HepG2 (cell line): ENCODE results near the gene SAP25.

Experiments
- ATF1 ChIP-seq: IDR thresholded peaks from 2 replicates; pipeline ENCODE4 v1.6.1; 2016; ENCODE audit warnings: mild to moderate bottlenecking, control low read depth
- EP300 ChIP-seq, 3 experiments: sonication (generic) in 1 of 3; formaldehyde crosslinking in 1 of 3; IDR thresholded peaks; 2 replicates each; pipeline versions ENCODE4 v1.5.1 to v1.6.1; 2011 to 2020; ENCODE audit warnings: low read depth in 2 of 3, low read length in 2 of 3, borderline replicate concordance in 1 of 3, improper control_type of control experiment in 1 of 3, mild to moderate bottlenecking in 1 of 3, missing genetic modification reagents in 1 of 3, moderate library complexity in 1 of 3
- MYC ChIP-seq: sonication (generic); formaldehyde crosslinking; IDR thresholded peaks from 2 replicates; pipeline ENCODE4 v1.9.0; 2021; ENCODE audit warnings: missing genetic modification reagents, borderline replicate concordance
- POLR2A ChIP-seq, 2 experiments: IDR thresholded peaks; 2 replicates each; pipeline ENCODE4 v1.6.1; 2011; ENCODE audit warnings: low read depth in 2 of 2, low read length in 2 of 2, mild to moderate bottlenecking in 1 of 2, moderate library complexity in 1 of 2; ENCODE audit not compliant: insufficient read depth in 1 of 2
- POLR2AphosphoS5 ChIP-seq: IDR thresholded peaks from 2 replicates; pipeline ENCODE4 v1.6.1; 2012; ENCODE audit warnings: low read depth, low read length
- SAP130 ChIP-seq: IDR thresholded peaks from 2 replicates; pipeline ENCODE4 v1.6.1; 2016; ENCODE audit warnings: low read depth
- TAF15 ChIP-seq: fragments of 200-400 bp; formaldehyde crosslinking; IDR thresholded peaks from one replicate; pipeline ENCODE4 v1.6.1; 2018; ENCODE audit warnings: mild to moderate bottlenecking, low read depth, low read length; ENCODE audit not compliant: poor library complexity, severe bottlenecking
- ZBTB7A ChIP-seq: sonication (generic); formaldehyde crosslinking; IDR thresholded peaks from 2 replicates; pipeline ENCODE4 v1.8.0; 2022; ENCODE audit warnings: mild to moderate bottlenecking, missing genetic modification reagents
- ZKSCAN1 ChIP-seq: fragments of 150-350 bp; IDR thresholded peaks from 2 replicates; pipeline ENCODE4 v1.6.1; 2014; ENCODE audit warnings: low read length
- ZNF468 ChIP-seq: sonication (generic); formaldehyde crosslinking; IDR thresholded peaks from 2 replicates; pipeline ENCODE4 v1.8.0; 2022; ENCODE audit warnings: mild to moderate bottlenecking, moderate library complexity, missing genetic modification reagents
- ZNF775 ChIP-seq: sonication (generic); formaldehyde crosslinking; IDR thresholded peaks from 2 replicates; pipeline ENCODE4 v1.4.0; 2020; ENCODE audit warnings: missing genetic modification reagents, mild to moderate bottlenecking, moderate library complexity, borderline replicate concordance
- TF ChIP-seq, protein P1 (sequence below): IDR thresholded peaks from 2 replicates; pipeline ENCODE4 v1.6.1; 2012; ENCODE audit warnings: low read depth, low read length, improper control_type of control experiment
- TF ChIP-seq, protein P2 (sequence below): sonication (generic); formaldehyde crosslinking; IDR thresholded peaks from 2 replicates; pipeline ENCODE4 v1.8.1; 2023; ENCODE audit warnings: missing genetic modification reagents, inconsistent platforms, borderline replicate concordance

DNA sequence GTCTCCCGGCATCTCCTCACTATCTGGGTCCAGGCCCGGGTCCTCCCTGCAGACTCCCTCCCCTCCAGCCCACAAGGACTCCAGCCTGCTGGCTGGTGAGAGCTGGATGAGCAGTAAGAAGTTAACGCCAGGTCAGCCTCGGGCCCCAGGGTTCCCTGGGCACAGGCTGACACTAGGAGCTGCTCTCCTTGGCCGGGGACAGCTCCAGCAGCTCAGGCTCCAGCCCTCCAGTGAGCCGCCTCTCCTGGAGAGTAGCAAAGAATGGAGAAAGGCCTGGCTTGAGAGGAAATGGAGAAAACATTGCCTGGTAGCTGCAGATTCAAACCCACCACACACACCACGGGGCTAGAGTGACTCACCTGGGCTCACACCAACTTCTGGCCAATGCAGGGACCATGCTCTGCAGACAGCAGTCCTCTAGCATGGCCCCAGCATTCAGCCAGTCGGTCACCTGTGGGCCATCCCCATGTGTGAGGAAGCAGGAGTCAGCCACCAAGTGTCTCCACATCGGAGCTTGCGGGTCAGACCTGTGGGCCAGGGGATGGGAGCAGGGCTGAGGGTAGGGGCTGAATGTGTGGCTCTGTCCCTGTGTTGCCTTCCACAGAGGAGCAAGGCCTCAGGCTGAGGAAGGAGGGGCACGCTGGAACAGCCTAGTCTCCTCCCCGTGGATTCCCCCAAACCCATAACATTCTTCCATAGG is 6.5 kb downstream of the SAP25 start:
- TF ChIP-seq, protein P1, sequence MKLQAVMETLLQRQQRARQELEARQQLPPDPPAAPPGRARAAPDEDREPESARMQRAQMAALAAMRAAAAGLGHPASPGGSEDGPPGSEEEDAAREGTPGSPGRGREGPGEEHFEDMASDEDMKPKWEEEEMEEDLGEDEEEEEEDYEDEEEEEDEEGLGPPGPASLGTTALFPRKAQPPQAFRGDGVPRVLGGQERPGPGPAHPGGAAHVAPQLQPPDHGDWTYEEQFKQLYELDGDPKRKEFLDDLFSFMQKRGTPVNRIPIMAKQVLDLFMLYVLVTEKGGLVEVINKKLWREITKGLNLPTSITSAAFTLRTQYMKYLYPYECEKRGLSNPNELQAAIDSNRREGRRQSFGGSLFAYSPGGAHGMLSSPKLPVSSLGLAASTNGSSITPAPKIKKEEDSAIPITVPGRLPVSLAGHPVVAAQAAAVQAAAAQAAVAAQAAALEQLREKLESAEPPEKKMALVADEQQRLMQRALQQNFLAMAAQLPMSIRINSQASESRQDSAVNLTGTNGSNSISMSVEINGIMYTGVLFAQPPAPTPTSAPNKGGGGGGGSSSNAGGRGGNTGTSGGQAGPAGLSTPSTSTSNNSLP: no peak
- TF ChIP-seq POLR2A (IDR thresholded peaks at IDR 0.05; ENCODE audit: insufficient read depth in 1 of 2, low read depth in 2 of 2, low read length in 2 of 2): no peak
- TF ChIP-seq POLR2AphosphoS5: 0 out of 2 replicates have a peak, but pooled peaks have one; percentile 37
- TF ChIP-seq ATF1 (CRISPR knock-in tag): no peak
- TF ChIP-seq ZNF775 (CRISPR knock-in tag): no peak
- no peak for TF ChIP-seq TAF15
- no peak for TF ChIP-seq EP300 (IDR thresholded peaks at IDR 0.05; ENCODE audit: low read depth in 2 of 2, low read length in 2 of 2)
- TF ChIP-seq EP300 (CRISPR knock-in tag; IDR thresholded peaks at IDR 0.05; ENCODE audit: borderline replicate concordance): no peak; the same call in 1 of the 2 replicates
- no peak for TF ChIP-seq ZKSCAN1
- no peak for TF ChIP-seq ZNF468 (CRISPR knock-in tag)
- no peak for TF ChIP-seq SAP130 (CRISPR knock-in tag)
- TF ChIP-seq, protein P2, sequence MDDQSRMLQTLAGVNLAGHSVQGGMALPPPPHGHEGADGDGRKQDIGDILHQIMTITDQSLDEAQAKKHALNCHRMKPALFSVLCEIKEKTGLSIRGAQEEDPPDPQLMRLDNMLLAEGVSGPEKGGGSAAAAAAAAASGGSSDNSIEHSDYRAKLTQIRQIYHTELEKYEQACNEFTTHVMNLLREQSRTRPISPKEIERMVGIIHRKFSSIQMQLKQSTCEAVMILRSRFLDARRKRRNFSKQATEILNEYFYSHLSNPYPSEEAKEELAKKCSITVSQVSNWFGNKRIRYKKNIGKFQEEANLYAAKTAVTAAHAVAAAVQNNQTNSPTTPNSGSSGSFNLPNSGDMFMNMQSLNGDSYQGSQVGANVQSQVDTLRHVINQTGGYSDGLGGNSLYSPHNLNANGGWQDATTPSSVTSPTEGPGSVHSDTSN (CRISPR knock-in tag): no peak
- TF ChIP-seq MYC (CRISPR knock-in tag): no peak
- no peak for TF ChIP-seq ZBTB7A (CRISPR knock-in tag)
